Endodermal cell (in vitro differentiated cells): ENCODE results near the gene ZRANB3. TPM values are rescaled to one million over a fixed set of nuclear protein-coding genes. Genes with fewer than 3 reads are reported as not detected.
"Not testable (repeated sequence)": the region's sequence is repeated elsewhere in the genome, so short reads cannot be mapped to it uniquely, and the experiment has no call there.

ENCODE experiments used
- DNase-seq: peaks from one replicate; pipeline ENCODE4 v3.0.0-alpha.2; 2017
- H3K27ac ChIP-seq: 2 replicates; pipeline ENCODE4 v1.5.1; 2013; ENCODE audit warnings: mild to moderate bottlenecking, low read depth, low read length, moderate library complexity
- H3K27me3 ChIP-seq: 2 replicates; pipeline ENCODE4 v1.6.1; 2013; ENCODE audit warnings: mild to moderate bottlenecking, low read length, moderate library complexity; ENCODE audit not compliant: insufficient read depth, control insufficient read depth, poor library complexity, severe bottlenecking
- H3K36me3 ChIP-seq: 2 replicates; pipeline ENCODE4 v1.7.0; 2013; ENCODE audit warnings: mild to moderate bottlenecking, low read length, moderate library complexity; ENCODE audit not compliant: control insufficient read depth, insufficient read depth
- H3K4me1 ChIP-seq: one replicate; pipeline ENCODE4 v1.7.0; 2013; ENCODE audit warnings: low read length; ENCODE audit not compliant: control insufficient read depth, insufficient read depth
- H3K4me3 ChIP-seq: 2 replicates; pipeline ENCODE4 v1.5.1; 2013; ENCODE audit warnings: mild to moderate bottlenecking, low read length, moderate library complexity
- H3K9ac ChIP-seq: 2 replicates; pipeline ENCODE4 v1.6.1; 2013; ENCODE audit warnings: mild to moderate bottlenecking, low read length, moderate library complexity; ENCODE audit not compliant: poor library complexity, severe bottlenecking; ENCODE audit errors: extremely low read depth
- H3K9me3 ChIP-seq: 2 replicates; pipeline ENCODE4 v1.6.1; 2013; ENCODE audit warnings: mild to moderate bottlenecking, low read length, moderate library complexity; ENCODE audit not compliant: control insufficient read depth
- H3K27ac Mint-ChIP-seq: 2 replicates; pipeline ENCODE4 v1.8.0; 2020; ENCODE audit warnings: mixed read lengths
- H3K27me3 Mint-ChIP-seq: 2 replicates; pipeline ENCODE4 v1.8.0; 2021; ENCODE audit warnings: mild to moderate bottlenecking, mixed read lengths; ENCODE audit not compliant: insufficient read depth
- H3K36me3 Mint-ChIP-seq: 2 replicates; pipeline ENCODE4 v1.8.0; 2020; ENCODE audit warnings: low read depth, mixed read lengths
- H3K4me1 Mint-ChIP-seq: 2 replicates; pipeline ENCODE4 v1.8.0; 2020; ENCODE audit warnings: mixed read lengths
- H3K4me3 Mint-ChIP-seq: 2 replicates; pipeline ENCODE4 v1.8.0; 2020; ENCODE audit warnings: mild to moderate bottlenecking, moderate library complexity, mixed read lengths
- H3K9me3 Mint-ChIP-seq: 2 replicates; pipeline ENCODE4 v1.8.0; 2020; ENCODE audit warnings: mild to moderate bottlenecking, mixed read lengths
- WGBS, 2 experiments: methylation state at CpG; one replicate each; pipeline versions ENCODE4 v1.1.5 to v1.1.7; 2013; ENCODE audit warnings: missing lambda C conversion rate in 2 of 2, mixed read lengths in 1 of 2; ENCODE audit not compliant: insufficient coverage in 1 of 2, insufficient read length in 1 of 2; 5-methylcytosine and 5-hydroxymethylcytosine counted together
- total RNA-seq, 2 donors: library from RNA; stranded (reverse); fragmentation: NEBNext Ultra II Directional in 1 of 2; extraction: Animal tissue kit (Norgen Biotek cat#: 25700) in 1 of 2; gene quantifications; 2 replicates in 1 of 2; 3 replicates in 1 of 2; pipeline ENCODE4 v1.2.1, GENCODE V29; 2021
- TF ChIP-seq, protein P1 (sequence below): fragments of 200-600 bp; sonication (generic); conservative IDR thresholded peaks from 2 replicates; pipeline ENCODE4 v1.5.0; 2021; ENCODE audit warnings: antibody characterized with exemption, mild to moderate bottlenecking

Gene ZRANB3
- total RNA-seq, 2 donors from 2014 or later = 17.2 to 20.7 TPM

- Mint-ChIP-seq H3K27me3 (no peaks in the 10 kb centered on the region), H3K4me1 (peaks cover 5% of the 10 kb centered on the region), H3K36me3 (peaks cover 41% of the 10 kb centered on the region), H3K27ac (no peak overlapping the region), H3K9me3 (peaks cover 2% of the 10 kb centered on the region), H3K4me3 (no peak overlapping the region)
- Histone ChIP-seq H3K27ac (no peak overlapping the region), H3K9me3 (no peaks in the 10 kb centered on the region), H3K4me1 (no peaks in the 10 kb centered on the region), H3K4me3 (no peak overlapping the region), H3K9ac (no peak overlapping the region), H3K27me3 (no peaks in the 10 kb centered on the region), H3K36me3 (peaks cover 61% of the 10 kb centered on the region)
- TF ChIP-seq, protein P1, sequence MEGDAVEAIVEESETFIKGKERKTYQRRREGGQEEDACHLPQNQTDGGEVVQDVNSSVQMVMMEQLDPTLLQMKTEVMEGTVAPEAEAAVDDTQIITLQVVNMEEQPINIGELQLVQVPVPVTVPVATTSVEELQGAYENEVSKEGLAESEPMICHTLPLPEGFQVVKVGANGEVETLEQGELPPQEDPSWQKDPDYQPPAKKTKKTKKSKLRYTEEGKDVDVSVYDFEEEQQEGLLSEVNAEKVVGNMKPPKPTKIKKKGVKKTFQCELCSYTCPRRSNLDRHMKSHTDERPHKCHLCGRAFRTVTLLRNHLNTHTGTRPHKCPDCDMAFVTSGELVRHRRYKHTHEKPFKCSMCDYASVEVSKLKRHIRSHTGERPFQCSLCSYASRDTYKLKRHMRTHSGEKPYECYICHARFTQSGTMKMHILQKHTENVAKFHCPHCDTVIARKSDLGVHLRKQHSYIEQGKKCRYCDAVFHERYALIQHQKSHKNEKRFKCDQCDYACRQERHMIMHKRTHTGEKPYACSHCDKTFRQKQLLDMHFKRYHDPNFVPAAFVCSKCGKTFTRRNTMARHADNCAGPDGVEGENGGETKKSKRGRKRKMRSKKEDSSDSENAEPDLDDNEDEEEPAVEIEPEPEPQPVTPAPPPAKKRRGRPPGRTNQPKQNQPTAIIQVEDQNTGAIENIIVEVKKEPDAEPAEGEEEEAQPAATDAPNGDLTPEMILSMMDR = no peak
- no peak for DNase-seq
- WGBS, 2 experiments = 100% methylated on average over 1 of the region's 1 CpG; no CpG with 5 or more reads in 1 of the 2 experiments
Measured at GRCh38 chr2:135124924-135125886, 405.8 kb downstream of the ZRANB3 start.

DNA sequence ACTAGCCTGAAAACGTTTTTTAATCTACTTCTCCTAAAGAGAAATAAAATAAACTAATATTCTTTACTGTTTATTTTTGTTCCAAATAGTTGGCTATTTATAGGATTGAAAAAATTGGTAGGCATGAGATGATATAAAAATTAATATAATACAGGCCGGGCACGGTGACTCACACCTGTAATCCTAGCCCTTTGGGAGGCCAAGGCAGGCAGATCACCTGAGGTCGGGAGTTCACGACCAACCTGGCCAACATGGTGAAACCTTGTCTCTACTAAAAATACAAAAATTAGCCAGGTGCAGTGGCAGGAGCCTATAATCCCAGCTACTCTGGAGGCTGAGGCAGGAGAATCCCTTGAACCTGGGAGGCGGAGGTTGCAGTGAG lies 409.4 kb downstream of the ZRANB3 start:
- peaks cover 63% of the 10 kb centered on the region for H3K36me3 ChIP-seq
- not testable (repeated sequence) for H3K27ac ChIP-seq, DNase-seq, H3K4me1 ChIP-seq, H3K27ac Mint-ChIP-seq, H3K4me3 Mint-ChIP-seq, H3K9me3 Mint-ChIP-seq, H3K27me3 Mint-ChIP-seq, H3K4me1 Mint-ChIP-seq, H3K9ac ChIP-seq, H3K4me3 ChIP-seq, H3K27me3 ChIP-seq, H3K9me3 ChIP-seq
- WGBS, 2 experiments = 90 to 99% methylated on average over 2 to 5 of the region's 6 CpGs
- peaks cover 24% of the 10 kb centered on the region for H3K36me3 Mint-ChIP-seq

DNA sequence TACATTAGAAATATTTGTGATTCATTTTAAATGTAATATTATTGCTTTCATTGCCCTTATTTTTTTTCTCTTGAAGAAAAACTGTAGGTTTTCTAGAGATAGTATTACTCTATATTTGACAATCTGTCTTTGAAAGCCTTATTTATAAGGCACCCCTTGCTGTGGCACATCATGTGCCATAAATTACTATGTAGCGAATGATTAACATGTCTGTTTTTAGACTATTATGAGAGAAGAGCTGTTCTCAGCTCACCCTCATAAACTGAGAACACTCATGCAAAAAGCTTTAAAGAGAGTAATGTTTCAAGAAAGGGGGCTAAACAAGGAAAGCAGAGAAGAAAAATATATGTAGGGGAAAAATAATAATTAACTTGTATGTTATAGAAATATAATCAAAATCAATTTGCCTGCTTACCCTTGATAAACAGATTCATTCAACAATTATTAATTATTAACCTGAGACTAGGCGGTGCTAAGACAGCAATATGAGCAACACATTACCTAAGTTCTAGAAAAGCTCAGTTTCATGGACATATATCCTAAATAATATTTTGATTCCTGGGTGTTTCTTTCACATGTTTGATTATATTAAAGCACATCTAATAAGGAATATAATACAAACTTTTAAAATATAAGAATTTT lies 409.9 kb downstream of the ZRANB3 start:
- H3K4me3 Mint-ChIP-seq = no peak overlapping the region
- Histone ChIP-seq H3K4me3 (no peak overlapping the region), H3K27me3 (peaks cover 6% of the 10 kb centered on the region), H3K9ac (no peak overlapping the region), H3K27ac (no peak overlapping the region), H3K4me1 (no peaks in the 10 kb centered on the region), H3K36me3 (peaks cover 61% of the 10 kb centered on the region), H3K9me3 (peaks cover 6% of the 10 kb centered on the region)
- H3K4me1 Mint-ChIP-seq = peaks cover 9% of the 10 kb centered on the region
- no peak overlapping the region for H3K27ac Mint-ChIP-seq
- DNase-seq = no peak
- peaks cover 3% of the 10 kb centered on the region for H3K27me3 Mint-ChIP-seq
- H3K9me3 Mint-ChIP-seq = peaks cover 3% of the 10 kb centered on the region
- peaks cover 20% of the 10 kb centered on the region for H3K36me3 Mint-ChIP-seq
- 85 to 93% methylated on average over 2 of the region's 2 CpGs for WGBS, 2 experiments
- TF ChIP-seq, protein P1 = no peak
